Measurements from ENCODE around the gene RPSA.
"Not testable (repeated sequence)": the region's sequence is repeated elsewhere in the genome, so short reads cannot be mapped to it uniquely, and the experiment has no call there.

Gene RPSA

GRCh38 chr3:39410893-39411292 is 4.4 kb downstream of the RPSA start:
- H3K9me3 ChIP-seq (ENCODE audit: control insufficient read depth in 2 of 2, low read length in 2 of 2) = no peaks in the 10 kb centered on the region
- no peak overlapping the region for H3K27ac ChIP-seq (ENCODE audit: low read length)
- no peak overlapping the region for H3K9ac ChIP-seq (ENCODE audit: low read length in 2 of 2)
- peaks cover 8% of the 10 kb centered on the region for H3K4me1 ChIP-seq (ENCODE audit: control insufficient read depth, insufficient read depth, low read length)
- H3K27me3 ChIP-seq (ENCODE audit: control insufficient read depth in 1 of 2, insufficient read depth in 2 of 2, low read length in 2 of 2) = no peaks in the 10 kb centered on the region
- no peak overlapping the region for H3K4me3 ChIP-seq (ENCODE audit: low read length in 2 of 2)
- H3K36me3 ChIP-seq (ENCODE audit: control insufficient read depth in 2 of 2, insufficient read depth in 2 of 2, low read length in 2 of 2) = peaks cover 39 to 46% of the 10 kb centered on the region in 2 donors

DNA sequence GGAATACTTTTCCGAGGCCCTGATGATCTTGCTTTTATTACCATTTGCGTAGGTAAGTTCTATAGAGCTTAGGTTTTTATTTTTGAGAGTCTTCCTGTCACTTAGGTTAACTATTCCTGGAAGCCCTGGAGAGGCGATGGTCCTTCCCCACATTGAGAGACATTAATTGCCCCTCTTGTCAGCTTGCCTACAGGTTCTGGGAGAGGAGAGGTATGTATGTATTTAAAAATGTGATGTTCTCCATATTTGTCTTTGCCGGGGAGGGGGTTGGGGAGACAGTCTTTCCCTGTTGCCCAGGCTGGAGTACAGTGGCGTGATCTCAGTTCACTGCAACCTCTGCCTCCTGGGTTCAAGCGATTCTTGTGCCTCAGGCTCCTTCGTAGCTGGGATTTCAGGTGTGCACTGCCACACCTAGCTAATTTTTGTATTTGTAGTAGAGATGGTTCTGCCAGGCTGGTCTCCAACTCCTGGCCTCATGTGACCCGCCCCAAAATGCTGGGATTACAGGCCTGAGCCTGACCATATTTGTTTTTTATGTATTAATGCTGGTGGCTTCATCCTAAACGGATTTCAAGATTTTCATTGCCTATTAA is 6.2 kb downstream of the RPSA start:
- Histone ChIP-seq H3K9ac (ENCODE audit: low read length in 2 of 2) (no peak overlapping the region), H3K27me3 (ENCODE audit: control insufficient read depth in 1 of 2, insufficient read depth in 2 of 2, low read length in 2 of 2) (no peaks in the 10 kb centered on the region), H3K27ac (ENCODE audit: low read length) (no peak overlapping the region), H3K4me1 (ENCODE audit: control insufficient read depth, insufficient read depth, low read length) (peaks cover 2% of the 10 kb centered on the region), H3K4me3 (ENCODE audit: low read length in 2 of 2) (no peak overlapping the region), H3K9me3 (ENCODE audit: control insufficient read depth in 2 of 2, low read length in 2 of 2) (no peaks in the 10 kb centered on the region), H3K36me3 (ENCODE audit: control insufficient read depth in 2 of 2, insufficient read depth in 2 of 2, low read length in 2 of 2) (peaks cover 39 to 46% of the 10 kb centered on the region in 2 donors)

DNA sequence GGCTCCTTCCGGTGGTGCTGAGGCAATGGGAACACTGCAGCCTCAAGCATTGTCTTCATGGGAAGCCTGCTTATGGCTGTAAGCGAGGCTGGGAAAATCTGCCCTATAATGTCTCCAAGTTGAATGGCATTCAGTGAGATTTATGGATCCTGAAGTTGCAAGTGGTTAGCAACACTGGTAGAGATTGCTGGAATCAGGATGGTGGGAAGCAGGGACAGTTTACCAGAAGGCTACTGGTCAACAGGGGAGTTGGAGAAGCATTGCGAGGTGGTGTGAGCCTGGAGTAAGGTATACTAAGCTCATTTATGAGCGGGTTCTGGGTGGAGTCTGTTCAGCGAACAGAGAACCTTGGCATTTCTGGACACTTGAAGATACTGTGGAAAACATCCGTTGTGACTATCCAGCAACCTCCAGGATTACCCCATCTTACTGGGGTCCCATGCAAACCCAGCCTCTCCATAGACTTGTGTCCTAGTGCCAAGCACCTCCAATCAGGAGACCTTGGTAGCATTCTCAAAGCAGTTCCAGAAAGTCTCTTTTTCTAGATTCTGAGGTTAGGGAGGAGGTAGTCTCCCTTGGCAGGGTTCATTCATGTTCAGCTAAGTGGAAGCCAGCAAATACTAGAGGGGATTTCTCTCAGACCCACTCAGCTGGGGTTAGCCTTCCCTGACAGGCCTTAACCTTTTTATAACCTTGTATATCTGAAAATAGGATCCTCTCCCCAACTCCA is 7.3 kb downstream of the RPSA start:
- Histone ChIP-seq H3K36me3 (ENCODE audit: control insufficient read depth in 2 of 2, insufficient read depth in 2 of 2, low read length in 2 of 2) (peaks cover 39 to 42% of the 10 kb centered on the region in 2 donors), H3K9me3 (ENCODE audit: control insufficient read depth in 2 of 2, low read length in 2 of 2) (no peaks in the 10 kb centered on the region), H3K27ac (ENCODE audit: low read length) (no peak overlapping the region), H3K27me3 (ENCODE audit: control insufficient read depth in 1 of 2, insufficient read depth in 2 of 2, low read length in 2 of 2) (no peaks in the 10 kb centered on the region), H3K4me1 (ENCODE audit: control insufficient read depth, insufficient read depth, low read length) (no peaks in the 10 kb centered on the region), H3K4me3 (ENCODE audit: low read length in 2 of 2) (no peak overlapping the region), H3K9ac (ENCODE audit: low read length in 2 of 2) (no peak overlapping the region)

- Histone ChIP-seq H3K27me3 (ENCODE audit: control insufficient read depth in 1 of 2, insufficient read depth in 2 of 2, low read length in 2 of 2) (no peaks in the 10 kb centered on the region), H3K9ac (ENCODE audit: low read length in 2 of 2) (no peak overlapping the region), H3K4me1 (ENCODE audit: control insufficient read depth, insufficient read depth, low read length) (no peaks in the 10 kb centered on the region), H3K4me3 (ENCODE audit: low read length in 2 of 2) (no peak overlapping the region), H3K27ac (ENCODE audit: low read length) (no peak overlapping the region), H3K36me3 (ENCODE audit: control insufficient read depth in 2 of 2, insufficient read depth in 2 of 2, low read length in 2 of 2) (peaks cover 35 to 37% of the 10 kb centered on the region in 2 donors), H3K9me3 (ENCODE audit: control insufficient read depth in 2 of 2, low read length in 2 of 2) (no peaks in the 10 kb centered on the region)
These were observed 7.9 kb downstream of the RPSA start for GRCh38 chr3:39414421-39414907.

- H3K27ac ChIP-seq (ENCODE audit: low read length); H3K9me3 ChIP-seq (ENCODE audit: control insufficient read depth in 2 of 2, low read length in 2 of 2); H3K4me3 ChIP-seq (ENCODE audit: low read length in 2 of 2); H3K4me1 ChIP-seq (ENCODE audit: control insufficient read depth, insufficient read depth, low read length); H3K9ac ChIP-seq (ENCODE audit: low read length in 2 of 2); H3K27me3 ChIP-seq (ENCODE audit: control insufficient read depth in 1 of 2, insufficient read depth in 2 of 2, low read length in 2 of 2): not testable (repeated sequence)
- H3K36me3 ChIP-seq (ENCODE audit: control insufficient read depth in 2 of 2, insufficient read depth in 2 of 2, low read length in 2 of 2) = peaks cover 32 to 33% of the 10 kb centered on the region in 2 donors
These were observed 8.8 kb downstream of the RPSA start for GRCh38 chr3:39415302-39415701.

DNA sequence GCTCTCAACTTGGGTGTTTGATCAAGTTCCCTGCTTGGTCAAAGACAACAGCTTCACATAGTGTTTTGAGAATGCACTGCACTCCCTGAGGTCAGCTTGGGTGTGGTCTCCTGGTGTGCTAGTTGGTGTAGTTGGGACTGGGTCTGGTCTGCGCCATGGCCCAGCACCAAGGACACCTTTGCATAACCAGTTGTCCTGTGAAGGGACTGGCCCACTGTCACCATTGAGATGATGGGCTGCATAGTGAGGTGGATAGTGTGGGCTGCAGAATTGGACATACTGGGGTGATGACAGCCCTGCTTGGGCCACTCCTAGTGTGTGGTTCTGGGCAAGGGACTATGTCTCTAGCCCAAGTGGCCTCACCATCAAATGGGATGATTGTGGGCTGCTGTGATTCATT is 9.5 kb downstream of the RPSA start:
- no peaks in the 10 kb centered on the region for H3K9me3 ChIP-seq (ENCODE audit: control insufficient read depth in 2 of 2, low read length in 2 of 2)
- H3K4me1 ChIP-seq (ENCODE audit: control insufficient read depth, insufficient read depth, low read length) = no peaks in the 10 kb centered on the region
- no peaks in the 10 kb centered on the region for H3K27me3 ChIP-seq (ENCODE audit: control insufficient read depth in 1 of 2, insufficient read depth in 2 of 2, low read length in 2 of 2)
- H3K4me3 ChIP-seq (ENCODE audit: low read length in 2 of 2) = no peak overlapping the region
- H3K36me3 ChIP-seq (ENCODE audit: control insufficient read depth in 2 of 2, insufficient read depth in 2 of 2, low read length in 2 of 2) = peaks cover 27 to 30% of the 10 kb centered on the region in 2 donors
- no peak overlapping the region for H3K27ac ChIP-seq (ENCODE audit: low read length)
- no peak overlapping the region for H3K9ac ChIP-seq (ENCODE audit: low read length in 2 of 2)

GRCh38 chr3:39416998-39417397 is 10.5 kb downstream of the RPSA start:
- not testable (repeated sequence) for H3K9me3 ChIP-seq (ENCODE audit: control insufficient read depth in 2 of 2, low read length in 2 of 2); H3K4me3 ChIP-seq (ENCODE audit: low read length in 2 of 2); H3K27me3 ChIP-seq (ENCODE audit: control insufficient read depth in 1 of 2, insufficient read depth in 2 of 2, low read length in 2 of 2); H3K4me1 ChIP-seq (ENCODE audit: control insufficient read depth, insufficient read depth, low read length); H3K27ac ChIP-seq (ENCODE audit: low read length); H3K9ac ChIP-seq (ENCODE audit: low read length in 2 of 2)
- peaks cover 18 to 22% of the 10 kb centered on the region in 2 donors for H3K36me3 ChIP-seq (ENCODE audit: control insufficient read depth in 2 of 2, insufficient read depth in 2 of 2, low read length in 2 of 2)

DNA sequence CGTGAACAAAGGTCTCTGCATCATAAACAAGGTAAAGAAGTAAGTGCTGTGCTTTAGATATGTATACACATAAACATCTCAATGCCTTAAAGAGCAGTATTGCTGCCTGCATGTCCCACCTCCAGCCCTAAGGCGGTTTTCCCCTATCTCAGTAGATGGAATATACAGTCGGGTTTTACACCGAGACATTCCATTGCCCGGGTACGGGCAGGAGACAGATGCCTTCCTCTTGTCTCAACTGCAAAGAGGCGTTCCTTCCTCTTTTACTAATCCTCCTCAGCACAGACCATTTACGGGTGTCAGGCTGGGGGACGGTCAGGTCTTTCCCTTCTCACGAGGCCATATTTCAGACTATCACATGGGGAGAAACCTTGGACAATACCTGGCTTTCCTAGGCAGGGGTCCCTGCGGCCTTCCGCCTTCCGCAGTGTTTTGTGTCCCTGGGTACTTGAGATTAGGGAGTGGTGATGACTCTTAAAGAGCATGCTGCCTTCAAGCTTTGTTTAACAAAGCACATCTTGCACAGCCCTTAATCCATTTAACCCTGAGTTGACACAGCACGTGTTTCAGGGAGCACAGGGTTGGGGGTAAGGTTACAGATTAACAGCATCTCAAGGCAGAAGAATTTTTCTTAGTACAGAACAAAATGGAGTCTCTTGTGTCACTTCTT is 12.2 kb downstream of the RPSA start:
- H3K9ac ChIP-seq (ENCODE audit: low read length in 2 of 2); H3K36me3 ChIP-seq (ENCODE audit: control insufficient read depth in 2 of 2, insufficient read depth in 2 of 2, low read length in 2 of 2); H3K4me3 ChIP-seq (ENCODE audit: low read length in 2 of 2); H3K9me3 ChIP-seq (ENCODE audit: control insufficient read depth in 2 of 2, low read length in 2 of 2); H3K4me1 ChIP-seq (ENCODE audit: control insufficient read depth, insufficient read depth, low read length); H3K27ac ChIP-seq (ENCODE audit: low read length); H3K27me3 ChIP-seq (ENCODE audit: control insufficient read depth in 1 of 2, insufficient read depth in 2 of 2, low read length in 2 of 2): not testable (repeated sequence)

GRCh38 chr3:39419742-39420315 is 13.3 kb downstream of the RPSA start:
- Histone ChIP-seq H3K36me3 (ENCODE audit: control insufficient read depth in 2 of 2, insufficient read depth in 2 of 2, low read length in 2 of 2) (no peaks in the 10 kb centered on the region), H3K9ac (ENCODE audit: low read length in 2 of 2) (no peak overlapping the region), H3K4me3 (ENCODE audit: low read length in 2 of 2) (no peak overlapping the region), H3K27me3 (ENCODE audit: control insufficient read depth in 1 of 2, insufficient read depth in 2 of 2, low read length in 2 of 2) (no peaks in the 10 kb centered on the region), H3K27ac (ENCODE audit: low read length) (no peak overlapping the region), H3K4me1 (ENCODE audit: control insufficient read depth, insufficient read depth, low read length) (no peaks in the 10 kb centered on the region), H3K9me3 (ENCODE audit: control insufficient read depth in 2 of 2, low read length in 2 of 2) (no peaks in the 10 kb centered on the region)

GRCh38 chr3:39420543-39420942 is 14.0 kb downstream of the RPSA start:
- H3K4me1 ChIP-seq (ENCODE audit: control insufficient read depth, insufficient read depth, low read length) = no peaks in the 10 kb centered on the region
- H3K9ac ChIP-seq (ENCODE audit: low read length in 2 of 2) = no peak overlapping the region

More at GRCh38 chr3:39420543-39420942, 14.0 kb downstream of the RPSA start:
- H3K36me3 ChIP-seq (ENCODE audit: control insufficient read depth in 2 of 2, insufficient read depth in 2 of 2, low read length in 2 of 2) = no peaks in the 10 kb centered on the region
- H3K4me3 ChIP-seq (ENCODE audit: low read length in 2 of 2) = no peak overlapping the region
- H3K27me3 ChIP-seq (ENCODE audit: control insufficient read depth in 1 of 2, insufficient read depth in 2 of 2, low read length in 2 of 2) = no peaks in the 10 kb centered on the region
- H3K27ac ChIP-seq (ENCODE audit: low read length) = no peak overlapping the region
- no peaks in the 10 kb centered on the region for H3K9me3 ChIP-seq (ENCODE audit: control insufficient read depth in 2 of 2, low read length in 2 of 2)
